Measurements from ENCODE around the gene LENG8.

LENG8 gene

GRCh38 chr19:54433697-54434096, 15.3 kb upstream of the LENG8 start:
- no peak overlapping the region for H3K4me3 ChIP-seq (replicated peaks; ENCODE audit: low read depth, low read length)
- DNase-seq (ENCODE audit: extremely low read depth, low read depth), result no peak
- no peak for TF ChIP-seq CTCF (IDR thresholded peaks at IDR 0.05; ENCODE audit: low read depth, low read length, missing control alignments)

- no peak overlapping the region for H3K4me3 ChIP-seq (replicated peaks; ENCODE audit: low read depth, low read length)
- TF ChIP-seq CTCF (IDR thresholded peaks at IDR 0.05; ENCODE audit: low read depth, low read length, missing control alignments), result no peak
- DNase-seq (ENCODE audit: extremely low read depth, low read depth), result no peak
Observed at GRCh38 chr19:54434112-54434872, 14.7 kb upstream of the LENG8 start.

GRCh38 chr19:54434873-54435214, 14.2 kb upstream of the LENG8 start:
- no peak for TF ChIP-seq CTCF (IDR thresholded peaks at IDR 0.05; ENCODE audit: low read depth, low read length, missing control alignments)
- DNase-seq (ENCODE audit: extremely low read depth, low read depth), result no peak
- no peak overlapping the region for H3K4me3 ChIP-seq (replicated peaks; ENCODE audit: low read depth, low read length)

- DNase-seq (ENCODE audit: extremely low read depth, low read depth), result no peak
- no peak overlapping the region for H3K4me3 ChIP-seq (replicated peaks; ENCODE audit: low read depth, low read length)
- no peak for TF ChIP-seq CTCF (IDR thresholded peaks at IDR 0.05; ENCODE audit: low read depth, low read length, missing control alignments)
Observed at GRCh38 chr19:54435551-54436016, 13.4 kb upstream of the LENG8 start.

GRCh38 chr19:54436031-54436523, 12.9 kb upstream of the LENG8 start:
- no peak for TF ChIP-seq CTCF (IDR thresholded peaks at IDR 0.05; ENCODE audit: low read depth, low read length, missing control alignments)
- H3K4me3 ChIP-seq (replicated peaks; ENCODE audit: low read depth, low read length), result no peak overlapping the region
- no peak for DNase-seq (ENCODE audit: extremely low read depth, low read depth)

- no peak for TF ChIP-seq CTCF (IDR thresholded peaks at IDR 0.05; ENCODE audit: low read depth, low read length, missing control alignments)
Observed at GRCh38 chr19:54436628-54437252, 12.3 kb upstream of the LENG8 start.

More at GRCh38 chr19:54436628-54437252, 12.3 kb upstream of the LENG8 start:
- H3K4me3 ChIP-seq (replicated peaks; ENCODE audit: low read depth, low read length), result no peak overlapping the region
- DNase-seq (ENCODE audit: extremely low read depth, low read depth), result no peak

Data from HFF-Myc (cell line).